SU-DHL-6 (cell line): ENCODE measurements around the gene MAP1B.

Experiments
- H2AFZ ChIP-seq: fragments of 200-600 bp; sonication (generic); 2 replicates; pipeline ENCODE4 v1.6.1; 2014; ENCODE audit warnings: low read depth, mild to moderate bottlenecking, moderate library complexity, mixed read lengths, antibody characterized with exemption, low read length; ENCODE audit not compliant: severe bottlenecking
- H3F3A ChIP-seq: fragments of 200-600 bp; shearing (Covaris generic); 2 replicates; pipeline ENCODE4 v1.6.0; 2016; ENCODE audit warnings: antibody characterized with exemption, mild to moderate bottlenecking; ENCODE audit not compliant: insufficient read depth
- H3K27ac ChIP-seq: fragments of 200-600 bp; sonication (generic); 2 replicates; pipeline ENCODE4 v1.5.1; 2016; ENCODE audit warnings: low read depth, mild to moderate bottlenecking, low read length, moderate library complexity, mixed read lengths
- H3K27me3 ChIP-seq: fragments of 200-600 bp; sonication (generic), shearing (Covaris generic); 2 replicates; pipeline ENCODE4 v1.6.0; 2014; ENCODE audit warnings: mild to moderate bottlenecking, low read length
- H3K36me3 ChIP-seq: fragments of 200-600 bp; sonication (generic); 2 replicates; pipeline ENCODE4 v1.6.1; 2014; ENCODE audit warnings: mild to moderate bottlenecking, low read length, mixed read lengths
- H3K4me2 ChIP-seq: fragments of 300-600, 200-600 bp; shearing (Covaris generic), sonication (generic); 2 replicates; pipeline ENCODE4 v1.6.0; 2014; ENCODE audit warnings: low read length, low read depth, mild to moderate bottlenecking; ENCODE audit not compliant: poor library complexity, severe bottlenecking
- H3K4me3 ChIP-seq: fragments of 200-600 bp; sonication (generic); 2 replicates; pipeline ENCODE4 v1.5.1; 2014; ENCODE audit warnings: antibody characterized with exemption, low read length, mild to moderate bottlenecking, mixed read lengths; ENCODE audit not compliant: insufficient read depth, poor library complexity, severe bottlenecking
- H3K79me2 ChIP-seq: fragments of 200-600 bp; sonication (generic); 2 replicates; pipeline ENCODE4 v1.6.1; 2014; ENCODE audit warnings: mild to moderate bottlenecking, low read length, moderate library complexity; ENCODE audit not compliant: insufficient read depth
- H3K9ac ChIP-seq: fragments of 200-600 bp; sonication (generic); 2 replicates; pipeline ENCODE4 v1.7.0; 2014; ENCODE audit warnings: mild to moderate bottlenecking, low read length
- H3K9me2 ChIP-seq: fragments of 200-600 bp; sonication (generic); replicated peaks from 2 replicates; pipeline ENCODE4 v1.6.1; 2014; ENCODE audit warnings: low read length; ENCODE audit not compliant: insufficient read depth
- H3K9me3 ChIP-seq: fragments of 200-600 bp; sonication (generic); 2 replicates; pipeline ENCODE4 v1.6.1; 2014; ENCODE audit warnings: low read length, mixed read lengths; ENCODE audit not compliant: insufficient read depth
- H4K20me1 ChIP-seq: fragments of 200-600 bp; sonication (generic); 2 replicates; pipeline ENCODE4 v1.6.1; 2014; ENCODE audit warnings: low read depth, mild to moderate bottlenecking, antibody characterized with exemption, low read length, moderate library complexity, mixed read lengths
- CTCF ChIP-seq: fragments of 200-600 bp; sonication (generic); IDR thresholded peaks from one replicate; pipeline ENCODE4 v1.5.1; 2017; ENCODE audit warnings: antibody characterized with exemption, mild to moderate bottlenecking, low read length, moderate library complexity; ENCODE audit not compliant: insufficient read depth, poor library complexity, severe bottlenecking
- EZH2phosphoT487 ChIP-seq: fragments of 200-600 bp; sonication (generic), shearing (Covaris generic); conservative IDR thresholded peaks from 2 replicates; pipeline ENCODE4 v1.6.1; 2018; ENCODE audit warnings: mild to moderate bottlenecking, antibody characterized with exemption, low read length, moderate library complexity, mixed read lengths

MAP1B gene

GRCh38 chr5:72145348-72145747, 38.1 kb downstream of the MAP1B start:
- H4K20me1 ChIP-seq, result no peaks in the 10 kb centered on the region
- H3K27me3 ChIP-seq, result no peaks in the 10 kb centered on the region
- no peak overlapping the region for H3K27ac ChIP-seq
- H3F3A ChIP-seq, result no peaks in the 10 kb centered on the region
- TF ChIP-seq EZH2phosphoT487 (no peak), CTCF (no peak)
- H3K36me3 ChIP-seq, result no peaks in the 10 kb centered on the region
- no peaks in the 10 kb centered on the region for H3K9me3 ChIP-seq
- H3K79me2 ChIP-seq, result no peaks in the 10 kb centered on the region
- no peak overlapping the region for H2AFZ ChIP-seq
- H3K4me3 ChIP-seq, result no peak overlapping the region
- no peak overlapping the region for H3K9ac ChIP-seq
- no peaks in the 10 kb centered on the region for H3K9me2 ChIP-seq
- no peak overlapping the region for H3K4me2 ChIP-seq

- Histone ChIP-seq H3K9ac (no peak overlapping the region), H3K9me3 (no peaks in the 10 kb centered on the region), H3K79me2 (no peaks in the 10 kb centered on the region), H3K4me2 (no peak overlapping the region), H3K9me2 (no peaks in the 10 kb centered on the region), H3K4me3 (no peak overlapping the region), H2AFZ (no peak overlapping the region), H3K36me3 (no peaks in the 10 kb centered on the region), H3F3A (no peaks in the 10 kb centered on the region), H3K27ac (no peak overlapping the region), H3K27me3 (no peaks in the 10 kb centered on the region), H4K20me1 (no peaks in the 10 kb centered on the region)
- no peak for TF ChIP-seq CTCF
- TF ChIP-seq EZH2phosphoT487, result no peak
These were observed 38.8 kb downstream of the MAP1B start for GRCh38 chr5:72146056-72146455.

GRCh38 chr5:72147569-72147968, 40.3 kb downstream of the MAP1B start:
- Histone ChIP-seq H3K4me2 (no peak overlapping the region), H4K20me1 (no peaks in the 10 kb centered on the region), H2AFZ (no peak overlapping the region), H3K36me3 (no peaks in the 10 kb centered on the region), H3F3A (no peaks in the 10 kb centered on the region), H3K79me2 (no peaks in the 10 kb centered on the region), H3K9me3 (no peaks in the 10 kb centered on the region), H3K9me2 (no peaks in the 10 kb centered on the region), H3K27me3 (no peaks in the 10 kb centered on the region), H3K9ac (no peak overlapping the region), H3K4me3 (no peak overlapping the region), H3K27ac (no peak overlapping the region)
- TF ChIP-seq CTCF, result no peak
- TF ChIP-seq EZH2phosphoT487, result no peak

- no peaks in the 10 kb centered on the region for H3K79me2 ChIP-seq
- no peaks in the 10 kb centered on the region for H3F3A ChIP-seq
- H3K27me3 ChIP-seq, result no peaks in the 10 kb centered on the region
- TF ChIP-seq EZH2phosphoT487 (no peak), CTCF (no peak)
- H3K9ac ChIP-seq, result no peak overlapping the region
- no peak overlapping the region for H3K27ac ChIP-seq
- no peak overlapping the region for H3K4me2 ChIP-seq
- H3K4me3 ChIP-seq, result no peak overlapping the region
- H3K36me3 ChIP-seq, result no peaks in the 10 kb centered on the region
- H3K9me3 ChIP-seq, result no peaks in the 10 kb centered on the region
- no peak overlapping the region for H2AFZ ChIP-seq
- no peaks in the 10 kb centered on the region for H3K9me2 ChIP-seq
- no peaks in the 10 kb centered on the region for H4K20me1 ChIP-seq
These were observed 42.5 kb downstream of the MAP1B start for GRCh38 chr5:72149742-72150141.
